ENCODE measurements around the gene HECW1. TPM values are rescaled to one million over a fixed set of nuclear protein-coding genes. Genes with fewer than 3 reads are reported as not detected.

Gene HECW1
- total and polyA plus RNA-seq, 2 experiments from 2014 or later: 11.0 to 21.8 TPM

- H3K27me3 Mint-ChIP-seq (ENCODE audit: insufficient read depth, low read depth, poor library complexity): peaks cover 6% of the 10 kb centered on the region
- no peak for DNase-seq (ENCODE audit: low spot score)
- H3K27ac Mint-ChIP-seq: no peak overlapping the region
- no peak for ATAC-seq
- Histone ChIP-seq H3K36me3 (ENCODE audit: insufficient read depth) (no peaks in the 10 kb centered on the region), H3K4me3 (no peak overlapping the region), H3K4me2 (no peak overlapping the region), H2AFZ (no peak overlapping the region), H4K20me1 (replicated peaks; ENCODE audit: insufficient read depth) (no peaks in the 10 kb centered on the region), H3F3A (replicated peaks; ENCODE audit: low read depth) (no peaks in the 10 kb centered on the region; the same call in 1 of the 2 replicates), H3K79me2 (replicated peaks; ENCODE audit: insufficient read depth) (no peaks in the 10 kb centered on the region), H3K27ac (ENCODE audit: low read depth) (no peak overlapping the region), H3K27me3 (ENCODE audit: insufficient read depth) (no peaks in the 10 kb centered on the region), H3K9me2 (ENCODE audit: insufficient read depth) (no peaks in the 10 kb centered on the region), H3K4me1 (ENCODE audit: insufficient read depth) (peaks cover 25% of the 10 kb centered on the region)
- no peak overlapping the region for H3K4me3 Mint-ChIP-seq
- no peaks in the 10 kb centered on the region for H3K9me3 Mint-ChIP-seq
- no peak for TF ChIP-seq STAT1 (IDR thresholded peaks at IDR 0.05; ENCODE audit: unreplicated experiment)
- TF ChIP-seq POLR2AphosphoS5 (IDR thresholded peaks at IDR 0.05; ENCODE audit: low read depth): no peak
- no peak for TF ChIP-seq CTCF (conservative IDR thresholded peaks at IDR 0.05; ENCODE audit: low read depth in 2 of 2)
- TF ChIP-seq ZNF114 (CRISPR knock-in tag; IDR thresholded peaks at IDR 0.05): no peak
- no peak for TF ChIP-seq ETS1 (IDR thresholded peaks at IDR 0.05)
- TF ChIP-seq ZNF331 (CRISPR knock-in tag; IDR thresholded peaks at IDR 0.05; ENCODE audit: low read depth): no peak
- no peak for TF ChIP-seq CREB1 (CRISPR knock-in tag; IDR thresholded peaks at IDR 0.05; ENCODE audit: low read depth)
- no peak for TF ChIP-seq REST (IDR thresholded peaks at IDR 0.05; ENCODE audit: unreplicated experiment)
- TF ChIP-seq EZH2phosphoT487 (IDR thresholded peaks at IDR 0.05; ENCODE audit: unreplicated experiment): no peak
- no peak for TF ChIP-seq EZH2 (IDR thresholded peaks at IDR 0.05; ENCODE audit: low read depth, unreplicated experiment)
- TF ChIP-seq JUNB (IDR thresholded peaks at IDR 0.05; ENCODE audit: unreplicated experiment): no peak
- no peak for TF ChIP-seq NANOG (IDR thresholded peaks at IDR 0.05; ENCODE audit: borderline replicate concordance)
- TF ChIP-seq ZNF462 (CRISPR knock-in tag; IDR thresholded peaks at IDR 0.05): no peak
- no peaks in the 10 kb centered on the region for H3K36me3 Mint-ChIP-seq (ENCODE audit: low read depth)
- peaks cover 30% of the 10 kb centered on the region for H3K4me1 Mint-ChIP-seq
Observed at GRCh38 chr7:43460733-43461348, 348.4 kb downstream of the HECW1 start.
